GM19240 (cell line): Measurements from ENCODE around the gene P2RY13.

Experiments
- DNase-seq: peaks from one replicate; pipeline ENCODE4 v3.0.0; 2011; ENCODE audit warnings: low spot score; ENCODE audit not compliant: insufficient read length

P2RY13 gene

DNA sequence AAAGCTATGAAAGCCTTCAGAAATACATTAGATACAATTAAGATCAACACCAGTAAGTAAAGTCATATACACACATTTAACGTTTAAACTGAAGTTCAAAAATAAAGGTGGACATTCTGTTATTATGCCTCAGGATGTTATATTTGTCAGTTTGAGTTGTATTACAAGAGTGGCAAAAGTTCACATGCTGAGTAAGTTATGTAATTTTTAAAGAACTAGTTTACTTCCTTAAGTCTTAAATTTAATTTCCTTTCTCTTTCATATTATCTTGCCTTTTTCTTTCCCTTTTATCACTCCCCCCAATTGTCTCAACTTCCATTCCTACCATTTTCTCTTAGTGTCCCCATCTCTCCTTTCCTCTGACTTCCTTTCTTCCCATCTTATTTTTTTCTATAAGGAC is 7.8 kb downstream of the P2RY13 start:
- DNase-seq: no peak

DNA sequence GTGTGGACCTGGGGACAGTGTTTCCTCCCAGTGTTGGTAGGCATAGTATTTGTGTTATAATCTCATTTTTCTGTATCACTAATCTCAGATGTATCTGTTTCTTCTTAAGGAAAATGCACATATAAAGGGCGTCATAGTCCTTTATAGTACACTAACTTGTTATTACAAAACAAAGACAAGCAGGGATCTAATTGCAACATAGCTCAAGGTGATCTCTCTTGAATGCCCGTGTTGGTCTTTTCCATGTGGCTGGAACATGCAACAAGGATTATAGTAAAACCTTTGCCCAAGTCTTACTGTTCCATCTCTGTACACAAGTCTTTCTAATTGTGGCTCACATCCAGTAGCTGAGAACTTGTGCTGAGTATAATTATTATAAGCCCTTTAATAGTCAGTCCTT is 9.2 kb downstream of the P2RY13 start:
- no peak for DNase-seq

DNA sequence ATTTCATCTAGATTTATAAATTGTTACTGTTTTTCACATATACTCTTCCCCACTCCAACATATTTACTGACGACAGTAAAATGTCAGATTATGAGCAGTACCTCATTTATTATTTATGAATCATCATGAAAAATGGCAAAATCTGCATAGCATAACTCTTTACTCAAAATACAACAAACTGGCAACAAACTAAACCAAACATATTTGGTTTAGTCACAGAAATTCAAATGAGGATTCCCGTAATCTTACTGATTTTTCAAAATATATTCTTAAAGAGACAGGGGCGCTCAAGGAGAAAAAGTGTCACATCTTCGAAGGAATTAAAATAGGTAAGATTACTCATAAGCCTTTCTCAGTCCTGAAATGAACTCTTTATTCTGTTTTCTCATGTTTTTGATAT is 9.7 kb downstream of the P2RY13 start:
- no peak for DNase-seq

DNA sequence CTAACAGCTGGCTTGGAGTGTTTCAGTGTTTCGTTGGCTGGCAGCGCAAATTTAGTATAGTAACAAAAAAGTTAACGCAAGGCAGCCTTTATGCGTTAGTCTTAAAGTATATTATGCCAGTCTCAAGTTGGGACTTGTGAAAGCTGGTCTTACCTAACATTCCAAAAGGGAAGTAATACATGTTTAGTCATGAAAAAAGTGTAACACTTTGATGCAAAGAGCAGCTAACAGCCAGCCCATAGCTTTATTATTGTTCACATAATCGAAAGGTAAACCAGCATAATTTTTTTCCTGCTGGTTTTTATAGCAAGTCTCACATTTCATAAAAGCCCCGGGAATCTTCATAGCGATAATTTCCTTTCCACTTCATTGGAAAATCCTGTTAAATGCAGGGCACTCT is 10.4 kb downstream of the P2RY13 start:
- DNase-seq: no peak

DNA sequence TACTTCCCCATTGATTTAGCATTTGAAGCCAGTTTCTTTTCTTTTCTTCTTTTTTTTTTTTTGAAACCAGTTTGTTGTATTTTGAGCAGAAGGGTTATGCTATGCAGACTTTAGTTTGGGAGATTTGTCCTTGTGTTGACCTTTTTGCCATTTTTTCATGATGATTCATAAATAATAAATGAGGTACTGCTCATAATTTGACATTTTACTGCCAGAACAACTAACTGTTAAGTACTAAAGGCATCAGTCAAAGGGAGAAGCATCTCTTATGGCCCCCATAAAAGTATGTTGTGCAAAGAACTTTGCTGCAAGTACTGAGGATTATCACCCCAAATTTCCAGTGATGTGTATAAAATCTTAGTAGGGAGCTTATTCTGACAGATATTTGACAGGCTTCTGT is 11.0 kb downstream of the P2RY13 start:
- DNase-seq: no peak

DNA sequence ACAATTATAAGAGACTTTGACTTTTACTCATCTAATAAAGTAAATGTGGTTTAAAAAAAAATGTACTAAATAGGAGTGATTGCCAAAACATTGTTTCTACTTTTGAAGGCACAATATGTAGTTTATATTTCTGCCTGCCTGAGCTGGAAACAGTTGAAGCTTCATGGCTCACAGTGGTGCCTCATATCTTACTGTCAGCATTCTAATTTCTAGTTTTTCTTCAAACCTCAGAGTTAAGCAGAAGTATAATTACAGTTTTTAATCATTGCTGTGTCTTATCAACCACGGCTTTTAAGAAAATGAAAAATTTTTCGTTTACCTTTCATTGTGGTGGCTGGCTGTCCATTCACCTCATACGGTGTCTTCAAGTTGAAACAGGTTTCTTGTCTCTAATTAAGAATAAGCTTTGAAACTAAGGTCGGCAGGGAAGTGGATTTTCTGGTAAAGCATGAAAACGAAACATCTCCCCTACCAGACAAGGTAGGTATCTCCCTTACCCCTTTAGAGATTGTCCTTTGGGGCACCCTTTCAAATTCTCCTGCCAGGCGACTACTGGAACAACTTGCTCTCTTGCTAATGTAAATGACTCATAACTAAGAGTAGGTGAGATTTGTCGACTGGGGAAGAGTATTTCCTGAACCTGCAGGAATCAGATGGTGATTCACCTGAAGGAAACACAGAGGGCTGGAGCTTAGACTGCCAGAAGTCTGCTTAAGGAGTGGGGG is 12.9 kb downstream of the P2RY13 start, which contains the start of gene GPR87:
Gene GPR87 (minus strand): TSS at position 554 of the 725 bp plus-strand sequence. CDS start 16,720 bp downstream, outside the sequence.
- no peak for DNase-seq

DNA sequence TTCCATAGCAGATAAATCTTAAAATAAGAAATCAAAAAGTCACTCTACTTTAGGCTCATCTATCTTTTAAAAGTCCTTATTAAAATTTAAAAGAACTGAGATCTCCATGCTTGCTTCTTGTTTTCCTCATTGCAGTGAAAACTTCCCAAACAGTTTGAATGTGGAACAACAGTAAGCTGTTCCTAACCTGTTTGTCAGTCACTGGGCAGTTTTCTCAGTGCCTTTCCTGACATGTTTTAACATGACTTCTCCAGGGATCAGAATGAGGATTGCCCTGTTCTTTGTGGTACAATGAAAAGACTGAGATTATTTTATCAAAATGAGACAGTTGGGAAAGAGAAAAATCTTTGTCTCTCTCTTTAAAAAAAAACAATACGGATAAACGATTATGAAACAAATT is 13.5 kb downstream of the P2RY13 start:
- DNase-seq: no peak

DNA sequence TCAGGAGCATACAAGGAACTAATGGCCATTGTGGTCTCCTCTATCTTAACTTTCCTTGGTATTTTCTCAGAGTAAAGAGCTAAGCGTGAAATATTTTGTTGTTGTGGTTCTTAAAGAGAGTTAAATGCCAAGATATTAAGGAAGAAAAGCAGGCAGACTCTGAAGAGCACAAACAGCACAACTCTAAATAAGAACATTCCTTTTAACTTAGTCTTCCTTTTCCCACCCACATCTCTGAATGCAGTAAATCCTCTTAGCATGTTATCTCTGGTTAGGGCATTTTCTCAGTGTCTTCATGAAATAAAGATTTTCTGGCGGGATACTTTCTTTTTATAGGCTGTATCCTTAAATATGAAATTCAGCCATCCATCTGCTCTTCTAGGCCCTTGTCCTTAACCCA is 14.2 kb downstream of the P2RY13 start:
- no peak for DNase-seq

DNA sequence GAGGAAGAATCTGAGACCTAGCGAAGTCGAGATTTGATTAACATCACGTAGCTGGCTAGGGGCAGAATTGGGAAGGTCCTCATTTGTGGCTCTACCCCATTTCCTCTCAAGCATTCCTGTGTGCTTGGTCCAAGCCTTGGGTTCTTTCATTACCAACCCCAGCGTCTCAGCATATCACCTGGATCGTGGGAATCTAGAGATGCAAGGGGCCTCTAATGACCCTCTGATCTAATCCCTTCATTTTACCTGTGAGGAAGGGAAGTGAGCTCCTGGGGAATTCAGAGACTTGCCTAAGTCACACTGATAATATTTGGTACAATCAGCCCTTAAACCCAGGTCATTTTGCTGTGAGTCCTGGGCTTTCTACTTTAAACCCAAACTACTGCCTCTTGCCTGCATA is 14.8 kb downstream of the P2RY13 start:
- DNase-seq: no peak

DNA sequence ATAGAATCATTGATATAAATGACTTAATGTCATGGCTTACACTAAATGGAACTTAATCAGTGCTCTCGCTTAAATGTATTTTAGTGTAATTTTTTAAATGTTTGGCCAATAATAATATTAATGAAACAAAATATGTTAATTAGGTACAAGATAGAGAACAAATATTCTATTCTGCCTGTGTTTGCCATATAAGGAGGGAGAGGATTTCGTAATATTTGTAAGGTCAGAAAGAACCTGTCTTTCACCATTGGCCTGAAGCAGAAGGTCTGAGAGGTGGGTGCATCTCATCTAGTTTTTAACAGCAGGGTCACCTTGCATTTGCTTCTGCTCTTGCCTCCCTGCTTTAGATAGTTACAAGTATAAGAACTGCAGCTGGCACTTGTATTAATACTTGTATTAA is 15.2 kb downstream of the P2RY13 start:
- DNase-seq: no peak

DNA sequence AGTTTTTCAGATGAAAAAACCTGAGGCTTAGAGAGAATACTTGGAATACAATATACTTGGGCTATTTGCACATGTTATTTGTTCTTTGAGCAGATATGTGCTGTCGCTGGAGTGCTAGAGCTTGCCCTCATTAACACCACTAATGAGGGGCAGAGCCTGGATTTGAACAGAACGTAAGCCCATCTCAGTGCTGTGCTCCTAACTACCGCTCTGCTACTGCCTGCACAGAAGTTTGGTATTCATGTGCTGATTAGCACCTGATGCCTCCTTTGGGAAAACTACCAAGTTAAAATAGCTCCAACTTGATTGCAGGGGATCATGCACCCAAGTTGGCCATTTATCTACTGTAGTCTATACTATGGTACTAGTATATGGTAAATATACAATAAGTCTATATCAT is 16.4 kb downstream of the P2RY13 start:
- DNase-seq: no peak

DNA sequence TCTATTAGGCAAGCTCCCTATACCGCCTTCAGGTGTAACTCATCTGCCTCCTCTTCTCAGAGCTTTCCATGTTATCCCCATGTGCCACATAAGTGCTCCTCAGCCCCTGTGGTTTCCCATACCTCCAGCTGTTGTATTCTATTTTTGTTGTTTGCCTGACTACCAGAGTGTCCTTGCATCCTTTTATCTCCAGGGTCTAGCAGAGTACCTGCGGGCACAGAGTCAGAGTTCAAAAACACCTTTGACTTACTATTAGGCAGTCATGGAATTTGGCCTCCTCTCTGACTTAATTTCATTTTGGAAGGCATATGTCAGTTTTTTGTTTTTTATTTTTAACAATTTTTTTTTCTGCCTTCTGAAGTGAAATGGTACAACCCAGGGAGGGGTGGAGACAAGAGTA is 19.8 kb downstream of the P2RY13 start:
- no peak for DNase-seq

DNA sequence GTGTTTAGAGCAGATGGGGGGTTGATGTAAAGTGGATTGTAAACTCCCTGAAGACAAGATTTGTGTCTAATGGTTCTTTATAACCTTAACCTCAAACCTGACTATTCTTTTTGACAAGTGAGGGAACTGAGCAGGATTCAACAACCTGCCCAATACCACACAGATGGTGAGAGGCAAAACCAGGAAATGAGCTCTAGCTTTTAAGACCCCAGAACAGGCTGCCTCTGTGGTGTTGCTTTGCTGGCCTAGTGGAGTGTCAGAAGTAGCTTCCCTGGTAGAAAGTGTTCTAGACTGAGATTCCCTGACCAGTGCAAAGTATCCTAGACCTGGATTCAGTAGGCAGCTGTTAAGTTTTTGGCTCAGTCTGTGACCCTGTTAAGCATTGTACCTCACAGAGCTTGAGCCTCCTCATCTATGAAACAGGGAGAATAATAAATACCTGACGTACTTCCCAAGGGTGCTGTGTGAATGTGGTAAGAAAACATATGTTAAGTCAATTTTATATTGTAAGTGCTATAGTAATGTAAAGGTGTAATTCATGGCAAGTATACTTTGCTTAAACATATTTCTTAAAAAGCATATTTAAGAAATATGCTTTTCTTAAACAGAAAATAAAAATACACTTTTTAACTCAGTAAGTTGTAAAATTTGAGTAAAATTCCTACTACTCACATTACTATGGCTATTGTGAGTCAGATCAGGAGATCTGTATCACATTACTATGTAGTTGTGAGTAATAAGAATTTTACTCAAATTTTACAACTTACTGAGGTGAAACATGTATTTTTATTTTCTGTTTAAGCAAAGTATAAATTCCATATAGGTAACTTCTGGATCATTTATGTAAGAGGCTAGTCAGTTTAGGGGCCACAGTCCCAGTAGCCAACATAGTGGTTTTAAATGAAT is 21.5 kb downstream of the P2RY13 start:
- DNase-seq: no peak

DNA sequence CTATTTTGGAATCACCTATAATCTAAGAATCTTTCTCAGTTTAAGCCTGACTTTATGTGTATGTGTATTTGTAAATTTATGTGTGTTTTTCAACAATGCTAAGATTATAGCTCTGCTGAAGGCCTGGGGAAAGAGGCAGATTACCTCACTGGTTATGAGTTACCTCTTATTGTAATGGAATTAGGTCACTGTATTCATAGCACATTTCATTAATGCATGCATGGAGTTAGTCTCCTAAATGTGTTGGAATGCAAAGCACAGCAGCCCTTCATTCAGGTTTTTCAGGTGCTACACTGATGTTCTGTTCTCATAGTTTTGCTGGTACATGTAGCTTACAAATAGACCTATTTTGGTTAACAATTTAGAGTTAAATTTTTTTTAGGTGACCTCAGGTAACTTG is 22.2 kb downstream of the P2RY13 start:
- no peak for DNase-seq

DNA sequence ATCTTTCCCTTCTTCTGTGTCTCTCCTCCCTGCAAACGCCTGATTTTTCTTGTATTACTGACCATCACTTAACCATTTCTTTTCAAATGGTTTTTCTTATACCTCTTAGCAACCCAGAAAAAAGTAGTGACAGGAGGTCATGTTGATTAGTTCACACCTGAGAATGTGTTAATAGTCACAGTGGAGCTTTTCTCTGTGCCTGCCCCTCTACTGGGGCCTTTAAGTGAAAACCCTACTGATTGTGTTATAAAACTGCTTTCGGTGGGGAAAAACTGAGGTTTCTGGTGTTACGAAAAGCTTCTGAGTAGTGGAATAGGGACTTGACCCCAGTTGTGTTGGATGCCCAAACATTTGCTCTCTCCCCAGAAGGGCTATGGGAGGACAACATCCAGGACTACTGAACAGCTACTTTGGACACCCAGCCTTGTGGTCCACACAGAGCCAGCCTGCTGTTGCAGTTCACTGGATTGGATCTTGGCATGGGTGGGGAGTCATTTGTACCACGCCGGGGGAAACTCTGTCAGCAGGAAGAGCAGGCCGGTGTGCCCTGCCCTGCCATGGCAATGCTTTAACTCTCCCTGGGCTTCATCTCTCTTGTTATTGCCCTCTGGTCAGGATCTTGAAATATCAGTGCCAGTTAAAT is 23.1 kb downstream of the P2RY13 start:
- no peak for DNase-seq

DNA sequence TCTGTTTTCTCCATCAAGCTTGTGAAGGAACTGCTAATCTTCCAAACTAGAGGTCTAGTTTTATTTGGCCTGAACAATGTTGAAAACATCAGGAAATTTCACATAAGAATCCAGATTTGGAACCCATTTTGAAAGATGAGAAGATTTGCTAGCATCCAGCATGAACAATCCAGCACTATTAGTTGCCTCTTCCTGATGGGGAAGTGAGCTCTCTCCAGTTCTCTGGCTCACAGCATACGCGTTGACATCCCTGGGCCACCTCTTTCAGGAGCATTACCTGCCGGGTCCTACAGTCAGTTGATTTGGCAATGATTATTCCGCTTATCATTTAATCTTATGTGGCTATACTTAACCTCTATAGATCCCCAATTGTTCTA is 23.6 kb downstream of the P2RY13 start:
- DNase-seq: no peak

DNA sequence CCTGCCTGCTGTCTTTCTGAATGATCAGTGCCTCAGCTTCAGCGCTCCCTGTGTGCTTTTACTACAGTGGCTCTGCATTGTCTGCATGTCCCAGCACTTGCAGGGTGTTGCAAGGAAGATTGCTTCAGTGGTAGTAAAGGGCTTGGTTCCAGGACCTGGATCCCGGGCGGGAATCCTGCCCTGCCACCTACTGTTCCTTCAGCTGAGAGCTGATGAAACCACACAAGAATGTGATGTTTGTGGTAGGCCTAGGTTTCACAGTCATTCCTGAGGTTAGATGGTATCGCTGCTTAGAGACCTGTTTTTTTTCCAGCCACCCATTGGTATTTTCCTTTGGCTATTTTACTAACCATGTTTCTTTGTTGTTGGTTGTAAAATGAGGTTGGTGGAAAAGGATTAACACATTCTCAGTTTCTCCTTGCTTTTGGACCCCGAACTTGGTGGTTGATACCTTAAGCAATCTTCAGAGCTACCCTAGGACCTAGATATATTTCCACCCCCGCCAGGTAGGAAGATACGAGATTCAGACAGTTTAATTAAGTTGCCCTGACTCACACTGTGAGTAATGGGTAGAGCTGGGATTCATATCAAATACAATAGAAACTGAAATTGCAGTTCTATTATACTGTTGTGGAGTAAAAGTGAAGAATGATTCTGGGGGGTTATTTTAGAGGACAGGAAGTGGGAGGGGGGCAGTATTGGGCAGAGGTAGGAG is 24.1 kb downstream of the P2RY13 start:
- no peak for DNase-seq

DNA sequence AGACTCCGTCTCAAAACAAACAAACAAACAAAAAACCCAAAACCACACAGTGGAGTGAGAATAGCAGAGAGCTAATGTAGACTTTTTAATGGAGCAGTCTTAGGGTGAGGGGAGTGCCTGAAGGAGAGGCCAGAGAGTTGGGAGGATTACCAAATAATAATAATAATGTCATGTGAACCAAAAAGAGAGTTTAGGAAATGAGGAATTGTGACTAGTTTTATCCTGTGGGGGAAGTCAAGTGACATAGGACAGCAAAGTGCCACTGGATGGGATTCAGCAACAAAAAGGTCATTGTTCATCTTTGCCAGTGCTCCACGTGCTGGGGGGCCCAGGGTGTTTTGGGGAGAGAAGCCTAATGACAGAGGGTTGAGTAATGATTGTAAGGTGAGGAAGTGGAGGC is 25.6 kb downstream of the P2RY13 start:
- DNase-seq: no peak

DNA sequence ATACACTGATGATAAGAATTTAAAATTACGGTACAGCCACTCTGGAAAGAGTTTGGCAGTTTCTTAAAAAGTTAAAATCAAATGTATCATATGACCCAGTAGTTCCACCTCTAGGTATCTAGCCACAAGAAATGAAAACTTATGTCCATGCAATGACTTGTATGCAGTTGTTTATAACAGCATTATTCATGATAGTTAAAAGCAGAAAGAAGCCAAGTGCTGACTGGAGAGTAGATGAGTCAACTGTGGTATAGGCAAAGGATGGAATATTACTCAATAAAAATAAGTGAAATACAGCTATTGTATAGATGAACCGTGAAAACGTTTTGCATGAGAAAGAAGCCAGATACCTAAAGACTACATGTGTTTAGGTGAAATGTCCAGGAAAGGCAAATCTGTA is 27.6 kb downstream of the P2RY13 start:
- no peak for DNase-seq

DNA sequence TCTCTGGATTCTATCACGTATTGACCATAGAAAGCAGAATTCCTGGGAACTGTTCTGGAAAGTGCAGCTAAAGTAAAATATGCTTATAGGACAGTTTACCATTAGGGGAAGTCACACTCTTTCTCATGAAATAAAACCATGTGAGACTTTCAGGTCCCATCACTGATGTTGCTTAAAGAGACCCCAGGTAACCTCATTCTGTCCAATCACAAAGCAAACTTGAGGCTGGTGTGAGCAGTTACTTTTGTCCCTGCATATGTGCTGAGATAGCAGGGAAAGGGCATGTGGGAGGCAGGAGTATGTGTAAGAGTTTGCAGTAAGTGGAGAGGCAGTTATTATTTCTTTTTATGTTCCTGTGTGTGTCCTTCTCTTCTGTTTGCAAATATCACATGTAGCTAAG is 28.8 kb downstream of the P2RY13 start:
- no peak for DNase-seq

DNA sequence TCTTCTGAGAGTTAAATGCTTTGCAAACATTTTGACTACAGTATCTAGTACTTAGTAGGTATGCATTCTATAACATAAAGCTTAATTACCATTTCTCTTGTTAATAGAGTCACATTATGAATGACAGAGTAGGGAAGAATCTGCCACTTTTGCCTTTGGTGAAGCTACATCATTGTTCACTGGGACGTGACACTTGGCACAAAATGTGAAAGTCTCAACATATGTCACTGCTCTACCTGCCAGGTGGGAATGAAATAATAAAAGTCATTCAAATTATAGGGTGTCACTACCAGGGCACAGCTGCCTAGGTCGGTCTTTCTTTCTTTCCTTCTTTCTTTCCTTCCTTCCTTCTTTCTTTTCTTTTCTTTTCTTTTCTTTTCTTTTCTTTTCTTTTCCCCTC is 30.3 kb downstream of the P2RY13 start:
- no peak for DNase-seq

DNA sequence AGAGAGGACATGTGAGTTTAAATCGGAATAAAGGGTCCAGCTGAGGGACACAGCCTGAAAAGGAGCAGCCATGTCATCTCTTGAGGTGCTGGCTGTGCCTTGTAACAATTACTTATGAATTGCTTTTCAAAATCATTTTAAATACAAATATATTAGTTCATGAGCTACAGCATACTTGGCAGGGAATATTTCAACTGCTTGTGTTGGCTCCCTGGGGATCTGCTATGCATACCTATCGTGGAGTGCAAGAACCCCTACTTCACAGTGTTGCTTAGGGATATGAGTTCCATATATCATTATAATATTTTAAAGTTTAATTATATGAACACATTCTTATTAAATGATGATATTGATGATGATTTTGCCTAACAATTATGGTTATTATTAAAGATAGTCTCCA is 31.9 kb downstream of the P2RY13 start:
- no peak for DNase-seq
